GM12801 (cell line): ENCODE results near the gene RPLP1.

Experiments used
- TF ChIP-seq, protein P1 (sequence below): IDR thresholded peaks from one replicate; pipeline ENCODE4 v1.5.1; 2011; ENCODE audit warnings: control low read depth; ENCODE audit not compliant: insufficient read length; ENCODE audit errors: extremely low read depth

Gene RPLP1

GRCh38 chr15:69463182-69463756 lies 10.7 kb downstream of the RPLP1 start:
- TF ChIP-seq, protein P1, sequence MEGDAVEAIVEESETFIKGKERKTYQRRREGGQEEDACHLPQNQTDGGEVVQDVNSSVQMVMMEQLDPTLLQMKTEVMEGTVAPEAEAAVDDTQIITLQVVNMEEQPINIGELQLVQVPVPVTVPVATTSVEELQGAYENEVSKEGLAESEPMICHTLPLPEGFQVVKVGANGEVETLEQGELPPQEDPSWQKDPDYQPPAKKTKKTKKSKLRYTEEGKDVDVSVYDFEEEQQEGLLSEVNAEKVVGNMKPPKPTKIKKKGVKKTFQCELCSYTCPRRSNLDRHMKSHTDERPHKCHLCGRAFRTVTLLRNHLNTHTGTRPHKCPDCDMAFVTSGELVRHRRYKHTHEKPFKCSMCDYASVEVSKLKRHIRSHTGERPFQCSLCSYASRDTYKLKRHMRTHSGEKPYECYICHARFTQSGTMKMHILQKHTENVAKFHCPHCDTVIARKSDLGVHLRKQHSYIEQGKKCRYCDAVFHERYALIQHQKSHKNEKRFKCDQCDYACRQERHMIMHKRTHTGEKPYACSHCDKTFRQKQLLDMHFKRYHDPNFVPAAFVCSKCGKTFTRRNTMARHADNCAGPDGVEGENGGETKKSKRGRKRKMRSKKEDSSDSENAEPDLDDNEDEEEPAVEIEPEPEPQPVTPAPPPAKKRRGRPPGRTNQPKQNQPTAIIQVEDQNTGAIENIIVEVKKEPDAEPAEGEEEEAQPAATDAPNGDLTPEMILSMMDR = no peak

- TF ChIP-seq, protein P1 = no peak
Observed at GRCh38 chr15:69465253-69465652, 12.6 kb downstream of the RPLP1 start.

- TF ChIP-seq, protein P1 = no peak
Observed at GRCh38 chr15:69466733-69467132, 14.1 kb downstream of the RPLP1 start.

DNA sequence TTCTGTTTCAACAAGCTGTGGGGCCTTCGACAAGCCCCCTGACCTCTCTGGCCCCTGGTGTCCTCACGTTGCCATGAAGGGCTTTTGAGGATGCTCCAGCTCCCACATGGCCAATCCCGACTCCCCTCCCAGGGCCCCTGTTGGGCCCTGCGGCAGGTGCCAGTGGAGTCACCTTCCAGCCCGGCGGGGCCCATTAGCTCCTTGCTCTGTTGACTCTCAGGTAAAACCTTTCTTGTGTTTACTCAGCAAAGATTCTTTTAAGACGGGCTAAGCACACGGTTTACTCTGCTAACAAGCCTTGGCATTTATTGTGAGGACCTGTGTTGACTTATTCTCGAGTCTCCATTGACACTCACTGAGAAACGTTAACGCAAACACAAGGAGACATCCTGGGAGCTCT lies 15.0 kb downstream of the RPLP1 start:
- TF ChIP-seq, protein P1 = no peak

- TF ChIP-seq, protein P1 = no peak
Observed at GRCh38 chr15:69468241-69469121, 15.9 kb downstream of the RPLP1 start.

DNA sequence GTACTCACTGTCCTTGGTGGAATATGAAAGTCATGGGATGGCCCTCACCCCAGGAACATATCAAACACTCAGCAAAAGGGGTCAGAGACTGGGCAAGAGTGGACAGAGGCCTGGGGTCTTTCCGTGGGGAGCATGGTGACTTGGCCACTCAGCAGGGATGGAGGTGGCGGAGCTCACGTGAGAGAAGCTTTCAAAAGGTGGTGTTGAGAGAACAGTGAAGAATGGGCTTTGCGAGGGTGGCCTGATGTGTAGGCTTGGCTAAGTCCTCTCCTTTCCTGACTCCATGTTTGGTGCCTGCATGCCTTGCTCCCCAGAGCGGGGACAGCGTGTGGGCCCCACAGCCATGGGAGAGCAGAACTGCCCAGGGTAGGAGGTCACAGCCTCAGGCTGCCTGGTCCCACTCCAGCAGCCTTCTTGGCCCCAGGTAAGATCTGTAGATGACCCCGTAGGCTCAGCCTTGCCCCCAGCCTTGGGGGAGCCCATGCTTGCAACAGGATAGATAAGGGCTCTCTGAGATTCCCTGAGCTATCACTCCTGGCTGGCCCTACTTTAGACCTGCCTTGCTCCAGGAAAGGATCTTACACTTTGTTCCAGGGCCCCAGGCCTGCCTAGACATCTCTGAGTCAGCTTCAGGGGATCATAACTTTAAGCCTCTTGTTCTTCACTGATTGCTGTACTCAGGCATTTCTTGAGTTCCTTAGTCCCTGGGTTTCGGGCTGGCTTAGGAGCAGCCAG lies 17.0 kb downstream of the RPLP1 start:
- TF ChIP-seq, protein P1 = no peak

DNA sequence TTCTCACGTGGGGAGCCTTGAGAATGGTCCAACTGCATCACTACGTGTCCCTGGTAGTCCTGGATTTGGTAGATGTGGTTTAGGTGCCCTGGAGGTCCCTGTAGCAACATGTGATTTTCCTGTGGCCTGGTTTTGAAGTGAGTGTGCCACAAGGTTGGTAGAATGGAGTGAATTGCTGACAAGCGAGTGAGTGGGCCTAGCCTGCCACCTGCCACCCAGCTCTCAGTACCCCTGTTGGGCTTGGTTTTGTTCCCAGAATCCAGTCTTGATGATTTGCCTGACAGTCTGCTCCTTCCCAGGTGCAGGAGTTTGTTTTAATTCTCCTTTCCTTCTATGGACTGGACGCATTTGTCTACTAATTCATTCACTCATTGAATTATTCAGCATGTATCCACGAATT lies 19.4 kb downstream of the RPLP1 start:
- TF ChIP-seq, protein P1 = no peak
